Osteocyte (in vitro differentiated cells): ENCODE results near the gene ZMPSTE24. TPM values are rescaled to one million over a fixed set of nuclear protein-coding genes. Genes with fewer than 3 reads are reported as not detected.
A peak's percentile ranks its signal among the peaks of the same experiment; 100 is the strongest.
"Not testable (repeated sequence)": the region's sequence is repeated elsewhere in the genome, so short reads cannot be mapped to it uniquely, and the experiment has no call there.

Source experiments
- DNase-seq: peaks from one replicate; pipeline ENCODE4 v3.0.0; 2021; ENCODE audit warnings: mixed read lengths; ENCODE audit not compliant: unreplicated experiment; ENCODE audit errors: extremely low spot score
- H3K27ac Mint-ChIP-seq: one replicate; pipeline ENCODE4 v1.8.0; 2021; ENCODE audit warnings: mild to moderate bottlenecking, mixed read lengths; ENCODE audit not compliant: unreplicated experiment
- H3K27me3 Mint-ChIP-seq: one replicate; pipeline ENCODE4 v1.8.0; 2021; ENCODE audit warnings: mixed read lengths; ENCODE audit not compliant: unreplicated experiment
- H3K36me3 Mint-ChIP-seq: one replicate; pipeline ENCODE4 v1.8.0; 2021; ENCODE audit warnings: mixed read lengths; ENCODE audit not compliant: unreplicated experiment
- H3K4me1 Mint-ChIP-seq: one replicate; pipeline ENCODE4 v1.8.0; 2021; ENCODE audit warnings: mixed read lengths; ENCODE audit not compliant: unreplicated experiment
- H3K4me3 Mint-ChIP-seq: one replicate; pipeline ENCODE4 v1.8.0; 2021; ENCODE audit warnings: mild to moderate bottlenecking, moderate library complexity, mixed read lengths; ENCODE audit not compliant: unreplicated experiment
- H3K9me3 Mint-ChIP-seq: one replicate; pipeline ENCODE4 v1.8.0; 2021; ENCODE audit warnings: mixed read lengths; ENCODE audit not compliant: unreplicated experiment
- CTCF ChIP-seq: fragments of 200-600 bp; sonication (generic); IDR thresholded peaks from 2 replicates; pipeline ENCODE4 v1.5.0; 2021; ENCODE audit warnings: antibody characterized with exemption, mild to moderate bottlenecking, moderate library complexity
- long read RNA-seq: library from polyadenylated mRNA; unstranded; transcript quantifications from one replicate; pipeline ENCODE4 v2.0.0, GENCODE V29; 2021
- total RNA-seq: library from RNA; stranded (reverse); gene quantifications from 2 replicates; pipeline ENCODE4 v1.2.1, GENCODE V29; 2021

ZMPSTE24 gene
- 41.2 and 43.4 TPM in 2 replicates for total RNA-seq
- long read RNA-seq, transcript ZMPSTE24-201 (10 exons, 3,108 nt) = major isoform, 511 of 571 reads
- long read RNA-seq, partial matches to known transcripts = 16 of 571 reads
- long read RNA-seq, other reads (novel, unspliced or antisense) = 43 of 571 reads

GRCh38 chr1:40257688-40258444, at the start of gene ZMPSTE24:
TSS of gene ZMPSTE24 (plus strand) at chr1:40258236. CDS start at chr1:40258272, 36 bp downstream.
- peak within 1 kb of the TSS; percentile 100 for H3K27ac Mint-ChIP-seq
- no peaks in the 10 kb centered on the region for H3K27me3 Mint-ChIP-seq
- DNase-seq = peak; percentile 97
- peaks cover 17% of the 10 kb centered on the region for H3K36me3 Mint-ChIP-seq
- no peak for TF ChIP-seq CTCF
- peak within 1 kb of the TSS; percentile 95 for H3K4me3 Mint-ChIP-seq
- H3K9me3 Mint-ChIP-seq = no peaks in the 10 kb centered on the region
- H3K4me1 Mint-ChIP-seq = peaks cover 31% of the 10 kb centered on the region

GRCh38 chr1:40210511-40211204, 47.4 kb upstream of the ZMPSTE24 start:
- DNase-seq = no peak
- peaks cover 21% of the 10 kb centered on the region for H3K36me3 Mint-ChIP-seq
- H3K4me1 Mint-ChIP-seq = no peaks in the 10 kb centered on the region
- no peaks in the 10 kb centered on the region for H3K27me3 Mint-ChIP-seq
- H3K27ac Mint-ChIP-seq = peak overlapping the region; percentile 9
- no peak for TF ChIP-seq CTCF
- H3K9me3 Mint-ChIP-seq = no peaks in the 10 kb centered on the region
- no peak overlapping the region for H3K4me3 Mint-ChIP-seq

GRCh38 chr1:40218333-40218732, 39.7 kb upstream of the ZMPSTE24 start:
- H3K4me3 Mint-ChIP-seq = no peak overlapping the region
- no peaks in the 10 kb centered on the region for H3K9me3 Mint-ChIP-seq
- no peaks in the 10 kb centered on the region for H3K4me1 Mint-ChIP-seq
- peaks cover 4% of the 10 kb centered on the region for H3K36me3 Mint-ChIP-seq
- H3K27ac Mint-ChIP-seq = no peak overlapping the region
- no peak for TF ChIP-seq CTCF
- no peak for DNase-seq
- H3K27me3 Mint-ChIP-seq = no peaks in the 10 kb centered on the region

GRCh38 chr1:40221471-40221905, 36.5 kb upstream of the ZMPSTE24 start:
- not testable (repeated sequence) for H3K27me3 Mint-ChIP-seq, H3K27ac Mint-ChIP-seq, H3K4me3 Mint-ChIP-seq, H3K9me3 Mint-ChIP-seq, H3K4me1 Mint-ChIP-seq, H3K36me3 Mint-ChIP-seq, DNase-seq

GRCh38 chr1:40221977-40222772, 35.9 kb upstream of the ZMPSTE24 start:
- no peak for DNase-seq
- Mint-ChIP-seq H3K9me3 (no peaks in the 10 kb centered on the region), H3K27me3 (no peaks in the 10 kb centered on the region), H3K36me3 (peaks cover 7% of the 10 kb centered on the region), H3K4me3 (no peak overlapping the region), H3K27ac (no peak overlapping the region), H3K4me1 (peaks cover 2% of the 10 kb centered on the region)
- no peak for TF ChIP-seq CTCF
